ENCODE measurements around the gene SFMBT1. TPM values are rescaled to one million over a fixed set of nuclear protein-coding genes. Genes with fewer than 3 reads are reported as not detected.

Gene SFMBT1
- total and polyA plus RNA-seq, 9 donors: 5.0 to 8.4 (median 6.7) TPM

GRCh38 chr3:52874864-52875587, 170.8 kb downstream of the SFMBT1 start:
- Histone ChIP-seq H3K4me3 (ENCODE audit: low read length) (no peak overlapping the region), H3K27ac (ENCODE audit: low read length) (no peak overlapping the region), H3K36me3 (ENCODE audit: control insufficient read depth, insufficient read depth, low read length) (peaks cover 3% of the 10 kb centered on the region), H3K4me1 (ENCODE audit: control insufficient read depth, insufficient read depth, low read length) (no peaks in the 10 kb centered on the region), H3K9me3 (replicated peaks; ENCODE audit: control insufficient read depth, low read depth, low read length) (no peaks in the 10 kb centered on the region), H3K27me3 (ENCODE audit: control insufficient read depth, insufficient read depth, low read length) (no peaks in the 10 kb centered on the region)
- no peak for DNase-seq
- WGBS (ENCODE audit: insufficient coverage): 60% methylated on average over 1 of the region's 9 CpGs

GRCh38 chr3:52874160-52874701, 171.6 kb downstream of the SFMBT1 start:
- no peak overlapping the region for H3K4me3 ChIP-seq (ENCODE audit: low read length)
- 90% methylated on average over 2 of the region's 5 CpGs for WGBS (ENCODE audit: insufficient coverage)
- no peaks in the 10 kb centered on the region for H3K4me1 ChIP-seq (ENCODE audit: control insufficient read depth, insufficient read depth, low read length)
- no peaks in the 10 kb centered on the region for H3K27me3 ChIP-seq (ENCODE audit: control insufficient read depth, insufficient read depth, low read length)
- DNase-seq: no peak
- no peaks in the 10 kb centered on the region for H3K9me3 ChIP-seq (replicated peaks; ENCODE audit: control insufficient read depth, low read depth, low read length)
- no peak overlapping the region for H3K27ac ChIP-seq (ENCODE audit: low read length)
- peaks cover 3% of the 10 kb centered on the region for H3K36me3 ChIP-seq (ENCODE audit: control insufficient read depth, insufficient read depth, low read length)

DNA sequence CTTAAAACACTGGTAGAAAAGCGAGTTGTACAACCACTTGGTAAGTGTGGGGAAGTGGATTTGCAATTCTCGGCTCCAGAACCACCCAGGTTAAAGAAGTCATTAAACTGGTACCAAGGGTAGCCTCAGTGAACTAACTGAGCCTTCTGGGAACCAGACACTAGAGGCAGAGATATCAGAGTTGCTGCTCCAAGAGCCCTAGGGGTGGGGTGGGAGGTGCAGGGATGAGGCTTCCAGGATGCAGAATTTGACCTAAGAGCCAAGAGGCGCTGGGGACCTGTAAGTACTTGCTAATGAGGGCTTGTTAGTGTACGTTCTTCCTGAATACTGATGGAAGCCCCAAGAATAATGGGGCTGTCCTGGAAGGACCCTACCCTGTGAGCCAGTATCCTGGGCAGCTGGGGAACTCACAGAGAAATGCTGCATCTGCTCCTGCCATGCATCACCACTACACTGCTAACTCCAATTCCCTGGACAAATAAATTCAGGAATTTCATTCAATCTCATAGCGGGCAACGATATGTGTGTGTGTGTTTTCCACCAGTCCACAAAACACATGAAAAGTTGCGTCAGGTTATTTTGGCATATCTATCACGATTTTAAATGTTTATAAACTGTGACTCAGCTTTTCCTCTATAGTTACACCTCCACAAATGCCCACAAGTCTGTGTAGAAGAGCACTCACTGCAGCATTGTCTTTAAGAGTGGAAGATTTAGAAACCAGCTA, 172.3 kb downstream of the SFMBT1 start:
- DNase-seq: no peak
- Histone ChIP-seq H3K27ac (ENCODE audit: low read length) (no peak overlapping the region), H3K9me3 (replicated peaks; ENCODE audit: control insufficient read depth, low read depth, low read length) (no peaks in the 10 kb centered on the region), H3K4me1 (ENCODE audit: control insufficient read depth, insufficient read depth, low read length) (no peaks in the 10 kb centered on the region), H3K4me3 (ENCODE audit: low read length) (no peak overlapping the region), H3K27me3 (ENCODE audit: control insufficient read depth, insufficient read depth, low read length) (no peaks in the 10 kb centered on the region), H3K36me3 (ENCODE audit: control insufficient read depth, insufficient read depth, low read length) (peaks cover 3% of the 10 kb centered on the region)
- WGBS (ENCODE audit: insufficient coverage): 78% methylated on average over 4 of the region's 8 CpGs

- no peak overlapping the region for H3K4me3 ChIP-seq (ENCODE audit: low read length)
- no peaks in the 10 kb centered on the region for H3K4me1 ChIP-seq (ENCODE audit: control insufficient read depth, insufficient read depth, low read length)
- no peak for DNase-seq
- H3K9me3 ChIP-seq (replicated peaks; ENCODE audit: control insufficient read depth, low read depth, low read length): no peaks in the 10 kb centered on the region
- no peaks in the 10 kb centered on the region for H3K36me3 ChIP-seq (ENCODE audit: control insufficient read depth, insufficient read depth, low read length)
- H3K27ac ChIP-seq (ENCODE audit: low read length): no peak overlapping the region
- H3K27me3 ChIP-seq (ENCODE audit: control insufficient read depth, insufficient read depth, low read length): no peaks in the 10 kb centered on the region
- no CpG with 5 or more reads among the region's 3 CpGs for WGBS (ENCODE audit: insufficient coverage)
These were observed 173.6 kb downstream of the SFMBT1 start for GRCh38 chr3:52872245-52872644.

- H3K9me3 ChIP-seq (replicated peaks; ENCODE audit: control insufficient read depth, low read depth, low read length): no peaks in the 10 kb centered on the region
- no peak overlapping the region for H3K27ac ChIP-seq (ENCODE audit: low read length)
- no peak overlapping the region for H3K4me3 ChIP-seq (ENCODE audit: low read length)
- 74% methylated on average over 9 of the region's 9 CpGs for WGBS (ENCODE audit: insufficient coverage)
- no peaks in the 10 kb centered on the region for H3K4me1 ChIP-seq (ENCODE audit: control insufficient read depth, insufficient read depth, low read length)
- H3K27me3 ChIP-seq (ENCODE audit: control insufficient read depth, insufficient read depth, low read length): no peaks in the 10 kb centered on the region
- H3K36me3 ChIP-seq (ENCODE audit: control insufficient read depth, insufficient read depth, low read length): no peaks in the 10 kb centered on the region
- no peak for DNase-seq
These were observed 174.1 kb downstream of the SFMBT1 start for GRCh38 chr3:52871761-52872160.

GRCh38 chr3:52870471-52870870, 175.4 kb downstream of the SFMBT1 start:
- WGBS (ENCODE audit: insufficient coverage): 96% methylated on average over 10 of the region's 10 CpGs

DNA sequence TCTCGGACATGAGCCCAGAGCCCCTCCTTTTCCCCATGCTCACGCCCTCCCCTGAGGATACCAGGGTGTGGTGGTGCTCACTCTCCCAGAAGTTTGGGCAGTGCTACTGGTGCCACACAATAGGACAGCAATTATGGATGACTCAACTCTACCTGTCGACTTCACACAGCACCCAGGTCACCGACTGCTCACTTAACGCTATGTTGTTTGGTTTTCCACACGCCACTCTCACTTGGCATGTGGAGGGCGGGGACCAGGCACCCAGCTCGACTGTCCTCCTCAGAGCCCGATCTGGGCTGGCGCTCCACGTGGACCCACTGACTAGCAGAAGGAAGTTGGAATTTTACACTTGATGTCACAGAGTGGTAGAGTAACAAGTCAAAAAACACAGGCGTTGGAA, 179.4 kb downstream of the SFMBT1 start:
- Histone ChIP-seq H3K4me1 (ENCODE audit: control insufficient read depth, insufficient read depth, low read length) (no peaks in the 10 kb centered on the region), H3K27me3 (ENCODE audit: control insufficient read depth, insufficient read depth, low read length) (no peaks in the 10 kb centered on the region), H3K27ac (ENCODE audit: low read length) (no peak overlapping the region), H3K4me3 (ENCODE audit: low read length) (no peak overlapping the region), H3K36me3 (ENCODE audit: control insufficient read depth, insufficient read depth, low read length) (no peaks in the 10 kb centered on the region), H3K9me3 (replicated peaks; ENCODE audit: control insufficient read depth, low read depth, low read length) (peaks cover 4% of the 10 kb centered on the region)
- 97% methylated on average over 11 of the region's 12 CpGs for WGBS (ENCODE audit: insufficient coverage)
- DNase-seq: no peak

More at GRCh38 chr3:52870471-52870870, 175.4 kb downstream of the SFMBT1 start:
- Histone ChIP-seq H3K27ac (ENCODE audit: low read length) (no peak overlapping the region), H3K27me3 (ENCODE audit: control insufficient read depth, insufficient read depth, low read length) (no peaks in the 10 kb centered on the region), H3K4me3 (ENCODE audit: low read length) (no peak overlapping the region), H3K9me3 (replicated peaks; ENCODE audit: control insufficient read depth, low read depth, low read length) (no peaks in the 10 kb centered on the region), H3K36me3 (ENCODE audit: control insufficient read depth, insufficient read depth, low read length) (no peaks in the 10 kb centered on the region), H3K4me1 (ENCODE audit: control insufficient read depth, insufficient read depth, low read length) (no peaks in the 10 kb centered on the region)
- no peak for DNase-seq

DNA sequence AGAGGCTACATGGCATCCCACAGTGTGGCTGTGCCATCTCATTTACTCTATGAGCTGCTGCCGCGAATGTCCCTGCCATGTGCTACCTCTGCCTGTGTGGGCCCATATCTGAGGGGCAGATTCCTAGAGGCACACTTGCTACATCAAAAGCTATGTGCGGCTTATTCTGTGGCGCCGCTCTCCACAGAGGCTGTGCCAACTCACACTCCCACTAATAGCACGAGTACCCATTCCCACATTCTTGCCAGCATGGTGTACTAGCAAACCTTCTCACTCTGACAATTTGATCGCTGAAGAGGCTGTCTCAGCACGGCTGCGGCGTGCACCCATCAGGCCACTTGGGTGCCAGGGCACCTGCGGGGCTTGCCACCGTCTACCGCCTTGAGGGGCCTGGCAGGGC, 179.9 kb downstream of the SFMBT1 start:
- H3K4me3 ChIP-seq (ENCODE audit: low read length): no peak overlapping the region

DNA sequence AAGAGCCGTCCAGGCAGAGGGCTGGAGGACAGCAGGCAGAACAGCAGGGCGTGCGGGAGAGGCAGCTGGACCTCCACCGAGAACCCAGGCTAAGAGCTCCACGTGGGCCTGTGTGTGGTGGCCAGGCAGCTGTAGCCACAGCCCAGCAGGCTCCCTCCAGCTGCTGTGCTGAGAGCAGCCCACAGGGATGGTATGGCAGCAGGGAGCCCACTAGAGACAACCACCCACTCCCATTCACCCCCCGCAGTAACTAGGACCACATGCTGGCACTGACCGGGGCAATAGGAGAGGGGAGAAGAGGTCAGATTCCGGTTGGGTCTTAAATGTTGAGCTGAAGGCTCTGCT, 185.5 kb downstream of the SFMBT1 start:
- no peaks in the 10 kb centered on the region for H3K27me3 ChIP-seq (ENCODE audit: control insufficient read depth, insufficient read depth, low read length)
- 79% methylated on average over 4 of the region's 8 CpGs for WGBS (ENCODE audit: insufficient coverage)

More for the DNA sequence above, 179.9 kb downstream of the SFMBT1 start:
- H3K27me3 ChIP-seq (ENCODE audit: control insufficient read depth, insufficient read depth, low read length): no peaks in the 10 kb centered on the region
- H3K36me3 ChIP-seq (ENCODE audit: control insufficient read depth, insufficient read depth, low read length): no peaks in the 10 kb centered on the region
- H3K27ac ChIP-seq (ENCODE audit: low read length): no peak overlapping the region
- no peak for DNase-seq
- WGBS (ENCODE audit: insufficient coverage): 96% methylated on average over 12 of the region's 13 CpGs
- peaks cover 4% of the 10 kb centered on the region for H3K9me3 ChIP-seq (replicated peaks; ENCODE audit: control insufficient read depth, low read depth, low read length)
- H3K4me1 ChIP-seq (ENCODE audit: control insufficient read depth, insufficient read depth, low read length): no peaks in the 10 kb centered on the region

DNA sequence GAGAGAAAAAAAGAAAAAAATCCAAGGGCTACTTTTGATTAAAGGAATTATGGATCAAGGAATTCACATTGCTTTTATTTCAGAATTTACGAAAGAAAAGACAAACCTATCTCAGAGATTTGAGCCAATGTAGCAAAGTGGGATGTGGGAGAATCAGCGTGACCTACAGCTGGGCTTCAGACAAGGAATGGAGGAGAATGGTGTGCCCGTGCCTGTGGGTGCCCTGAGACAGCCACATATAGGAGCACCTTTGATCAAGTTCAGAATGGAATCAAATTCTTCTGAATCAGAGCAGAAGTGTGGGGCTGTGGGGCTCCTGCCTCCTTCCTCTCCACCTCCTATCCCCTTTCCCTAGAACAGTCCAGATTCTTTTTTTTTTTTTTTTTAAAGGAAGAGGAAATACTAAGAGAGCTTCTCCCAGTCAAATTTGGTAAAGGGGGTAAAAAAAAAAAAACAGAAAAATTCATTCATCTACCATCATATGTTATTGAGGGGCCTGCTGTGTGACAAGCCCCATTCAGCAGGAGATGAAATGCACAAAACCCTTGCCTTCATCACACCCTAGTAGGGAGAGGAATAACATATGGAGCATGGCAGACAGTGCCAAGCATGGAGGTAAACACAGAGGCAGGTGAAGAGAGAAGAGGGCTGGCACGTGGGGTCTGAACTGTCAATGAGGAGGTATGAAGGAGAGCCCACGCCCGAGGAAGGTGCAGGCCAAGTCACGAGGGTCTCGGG, 186.0 kb downstream of the SFMBT1 start:
- DNase-seq: no peak
- Histone ChIP-seq H3K36me3 (ENCODE audit: control insufficient read depth, insufficient read depth, low read length) (no peaks in the 10 kb centered on the region), H3K4me1 (ENCODE audit: control insufficient read depth, insufficient read depth, low read length) (no peaks in the 10 kb centered on the region), H3K4me3 (ENCODE audit: low read length) (no peak overlapping the region), H3K27me3 (ENCODE audit: control insufficient read depth, insufficient read depth, low read length) (no peaks in the 10 kb centered on the region), H3K9me3 (replicated peaks; ENCODE audit: control insufficient read depth, low read depth, low read length) (peaks cover 4% of the 10 kb centered on the region), H3K27ac (ENCODE audit: low read length) (no peak overlapping the region)
- WGBS (ENCODE audit: insufficient coverage): 78% methylated on average over 5 of the region's 8 CpGs

More for the DNA sequence above, 185.5 kb downstream of the SFMBT1 start:
- H3K4me1 ChIP-seq (ENCODE audit: control insufficient read depth, insufficient read depth, low read length): no peaks in the 10 kb centered on the region
- H3K9me3 ChIP-seq (replicated peaks; ENCODE audit: control insufficient read depth, low read depth, low read length): peaks cover 4% of the 10 kb centered on the region
- no peaks in the 10 kb centered on the region for H3K36me3 ChIP-seq (ENCODE audit: control insufficient read depth, insufficient read depth, low read length)
- no peak for DNase-seq
- H3K27ac ChIP-seq (ENCODE audit: low read length): no peak overlapping the region
- H3K4me3 ChIP-seq (ENCODE audit: low read length): no peak overlapping the region

Data from muscle of leg (tissue), 11 donors.